Fibroblast of mammary gland (primary cell): ENCODE data around the gene PRKCH.

Experiments
- DNase-seq: peaks from one replicate; pipeline ENCODE4 v3.0.0-alpha.2; 2010; ENCODE audit warnings: low read depth
- H3K4me3 ChIP-seq: 2 replicates; pipeline ENCODE4 v1.5.1; 2011; ENCODE audit warnings: low read depth, mild to moderate bottlenecking, low read length, moderate library complexity; ENCODE audit not compliant: control insufficient read depth
- CTCF ChIP-seq: conservative IDR thresholded peaks from 2 replicates; pipeline ENCODE4 v1.5.1; 2011; ENCODE audit warnings: low read depth, low read length, inconsistent platforms; ENCODE audit not compliant: control insufficient read depth, insufficient read depth

The PRKCH gene

GRCh38 chr14:61476105-61476753, 154.8 kb downstream of the PRKCH start:
- no peak overlapping the region for H3K4me3 ChIP-seq
- DNase-seq = no peak
- no peak for TF ChIP-seq CTCF

- TF ChIP-seq CTCF = no peak
- H3K4me3 ChIP-seq = no peak overlapping the region
- peak; percentile 95 for DNase-seq
Observed at GRCh38 chr14:61476754-61477410, 155.5 kb downstream of the PRKCH start.

- H3K4me3 ChIP-seq = no peak overlapping the region
- no peak for TF ChIP-seq CTCF
- DNase-seq = peak; percentile 55
Observed at GRCh38 chr14:61477712-61478462, 156.5 kb downstream of the PRKCH start.

GRCh38 chr14:61478971-61479473, 157.6 kb downstream of the PRKCH start:
- TF ChIP-seq CTCF = no peak
- no peak for DNase-seq
- H3K4me3 ChIP-seq = no peak overlapping the region

- no peak overlapping the region for H3K4me3 ChIP-seq
- no peak for TF ChIP-seq CTCF
- DNase-seq = peak; percentile 72
Observed at GRCh38 chr14:61479746-61480502, 158.5 kb downstream of the PRKCH start.

GRCh38 chr14:61480704-61481285, 159.4 kb downstream of the PRKCH start:
- no peak for TF ChIP-seq CTCF
- no peak for DNase-seq
- H3K4me3 ChIP-seq = no peak overlapping the region
